Endothelial cell (in vitro differentiated cells): ENCODE data around the gene NUDT3. TPM values are rescaled to one million over a fixed set of nuclear protein-coding genes. Genes with fewer than 3 reads are reported as not detected.
A peak's percentile ranks its signal among the peaks of the same experiment; 100 is the strongest.
"Not testable (repeated sequence)": the region's sequence is repeated elsewhere in the genome, so short reads cannot be mapped to it uniquely, and the experiment has no call there.

Experiments used
- DNase-seq: peaks from one replicate; pipeline ENCODE4 v3.0.0; 2021; ENCODE audit warnings: low spot score
- H3K27ac Mint-ChIP-seq: one replicate; pipeline ENCODE4 v1.8.0; 2021; ENCODE audit warnings: mixed read lengths, inconsistent platforms; ENCODE audit not compliant: unreplicated experiment
- H3K27me3 Mint-ChIP-seq: one replicate; pipeline ENCODE4 v1.8.0; 2021; ENCODE audit warnings: mild to moderate bottlenecking, moderate library complexity, mixed read lengths, inconsistent platforms; ENCODE audit not compliant: unreplicated experiment
- H3K36me3 Mint-ChIP-seq: one replicate; pipeline ENCODE4 v1.8.0; 2021; ENCODE audit warnings: mild to moderate bottlenecking, low read depth, mixed read lengths, inconsistent platforms; ENCODE audit not compliant: unreplicated experiment
- H3K4me1 Mint-ChIP-seq: one replicate; pipeline ENCODE4 v1.8.0; 2021; ENCODE audit warnings: mild to moderate bottlenecking, mixed read lengths, inconsistent platforms; ENCODE audit not compliant: unreplicated experiment
- H3K4me3 Mint-ChIP-seq: one replicate; pipeline ENCODE4 v1.8.0; 2021; ENCODE audit warnings: mild to moderate bottlenecking, mixed read lengths, inconsistent platforms; ENCODE audit not compliant: unreplicated experiment
- H3K9me3 Mint-ChIP-seq: one replicate; pipeline ENCODE4 v1.8.0; 2021; ENCODE audit warnings: mixed read lengths, inconsistent platforms; ENCODE audit not compliant: unreplicated experiment
- CTCF ChIP-seq: fragments of 200-600 bp; sonication (generic); IDR thresholded peaks from one replicate; pipeline ENCODE4 v1.5.0; 2021; ENCODE audit warnings: antibody characterized with exemption; ENCODE audit not compliant: unreplicated experiment
- total RNA-seq: library from RNA; stranded (reverse); fragmentation: NEBNext Ultra II Directional; extraction: Animal tissue kit (Norgen Biotek cat#: 25700); gene quantifications from one replicate; pipeline ENCODE4 v1.2.1, GENCODE V29; 2021; ENCODE audit not compliant: unreplicated experiment

NUDT3 gene
- total RNA-seq, 1 donor from 2014 or later, result 52.0 TPM

GRCh38 chr6:34259529-34260069, 132.9 kb downstream of the NUDT3 start:
- Mint-ChIP-seq H3K36me3 (peaks cover 25% of the 10 kb centered on the region), H3K27ac (no peak overlapping the region), H3K9me3 (no peaks in the 10 kb centered on the region), H3K4me3 (peak overlapping the region; percentile 73), H3K27me3 (no peaks in the 10 kb centered on the region), H3K4me1 (no peaks in the 10 kb centered on the region)
- no peak for TF ChIP-seq CTCF
- DNase-seq, result no peak

GRCh38 chr6:34252395-34252794, 140.1 kb downstream of the NUDT3 start:
- H3K27ac Mint-ChIP-seq, H3K4me3 Mint-ChIP-seq, H3K36me3 Mint-ChIP-seq, DNase-seq, H3K27me3 Mint-ChIP-seq, H3K9me3 Mint-ChIP-seq: not testable (repeated sequence)
- H3K4me1 Mint-ChIP-seq, result peaks cover 15% of the 10 kb centered on the region

- H3K36me3 Mint-ChIP-seq, result peaks cover 6% of the 10 kb centered on the region
- H3K27ac Mint-ChIP-seq, result peak overlapping the region; percentile 84
- TF ChIP-seq CTCF, result no peak
- H3K4me3 Mint-ChIP-seq, result peak overlapping the region; percentile 86
- peaks cover 15% of the 10 kb centered on the region for H3K4me1 Mint-ChIP-seq
- DNase-seq, result no peak
- H3K9me3 Mint-ChIP-seq, result no peaks in the 10 kb centered on the region
- H3K27me3 Mint-ChIP-seq, result peaks cover 9% of the 10 kb centered on the region
These were observed 142.8 kb downstream of the NUDT3 start for GRCh38 chr6:34249469-34250261.

GRCh38 chr6:34248727-34249468, 143.6 kb downstream of the NUDT3 start, which contains the start of gene SMIM29:
Gene SMIM29 (minus strand): TSS chr6:34249006. CDS start chr6:34247791, 1,215 bp downstream.
- Mint-ChIP-seq H3K27ac (peak within 1 kb of the TSS; percentile 84), H3K27me3 (peaks cover 9% of the 10 kb centered on the region), H3K4me3 (peak within 1 kb of the TSS; percentile 94), H3K36me3 (peaks cover 6% of the 10 kb centered on the region), H3K9me3 (no peaks in the 10 kb centered on the region), H3K4me1 (peaks cover 15% of the 10 kb centered on the region)
- TF ChIP-seq CTCF, result peak; percentile 95
- DNase-seq, result peak; percentile 99

- Mint-ChIP-seq H3K36me3 (peaks cover 10% of the 10 kb centered on the region), H3K27ac (peak overlapping the region; percentile 48), H3K4me1 (peaks cover 15% of the 10 kb centered on the region), H3K27me3 (peaks cover 7% of the 10 kb centered on the region), H3K4me3 (peak overlapping the region; percentile 94), H3K9me3 (no peaks in the 10 kb centered on the region)
- no peak for DNase-seq
- no peak for TF ChIP-seq CTCF
These were observed 144.2 kb downstream of the NUDT3 start for GRCh38 chr6:34248198-34248726.
